Measurements from ENCODE around the gene SLC17A5. TPM values are rescaled to one million over a fixed set of nuclear protein-coding genes. Genes with fewer than 3 reads are reported as not detected.

Gene SLC17A5
- total RNA-seq, 2 donors from 2014 or later = 6.6 to 9.2 TPM

Other genes with a start within 250 kb of the SLC17A5 start
- 10 to 100 TPM; 18.9 to 21.4 TPM for gene CGAS, start 201.7 kb downstream of the SLC17A5 start, total RNA-seq
- gene MTO1, start 192.3 kb downstream of the SLC17A5 start, total RNA-seq = 10 to 100 TPM; 37.1 to 47.4 TPM
- gene EEF1A1, start 133.0 kb downstream of the SLC17A5 start, total RNA-seq = over 10,000 TPM; 15,315 to 15,954 TPM
- gene CD109, start 42.2 kb upstream of the SLC17A5 start, total RNA-seq = under 1 TPM; 0.30 to 0.83 TPM